OCI-LY3 (cell line): ENCODE results near the gene PRMT2.

Source experiments
- CTCF ChIP-seq: fragments of 200-600, 300-600 bp; sonication (generic); IDR thresholded peaks from 2 replicates; pipeline ENCODE4 v1.5.1; 2014; ENCODE audit warnings: antibody characterized with exemption, low read length, low read depth
- EZH2phosphoT487 ChIP-seq: fragments of 200-600 bp; shearing (Covaris generic); IDR thresholded peaks from 2 replicates; pipeline ENCODE4 v1.6.1; 2018; ENCODE audit warnings: antibody characterized with exemption, mixed run types, low read depth

- TF ChIP-seq CTCF (no peak), EZH2phosphoT487 (no peak)
Measured at GRCh38 chr21:46621457-46622182, 13.9 kb upstream of the PRMT2 start.
